HepG2 (cell line): ENCODE data around the gene CLEC18B. TPM values are rescaled to one million over a fixed set of nuclear protein-coding genes. Genes with fewer than 3 reads are reported as not detected.
A peak's percentile ranks its signal among the peaks of the same experiment; 100 is the strongest.
"Not testable (repeated sequence)": the region's sequence is repeated elsewhere in the genome, so short reads cannot be mapped to it uniquely, and the experiment has no call there.

Experiments used
- ATAC-seq: fragments of 200-7000 bp; cut with Tn5 transposase; 3 replicates; pipeline ENCODE4 v1.9.1; 2020; ENCODE audit warnings: mild to moderate bottlenecking, moderate library complexity
- BruUV-seq: library from RNA; stranded (reverse); fragments of 400-500 nt; replicated peaks from 2 replicates; lab custom pipeline; 2021; lab: Mats Ljungman, UMichigan
- CTCF ChIA-PET: fragments of 300-600 bp; formaldehyde crosslinking; extraction: SDS; loops from one replicate; lab custom pipeline; 2021; ENCODE audit warnings: low total read pairs, inconsistent platforms, low intra/inter-chr PET ratio; lab: Yijun Ruan, JAX
- POLR2A ChIA-PET: fragments of 350-600 bp; sonication (Branson Sonifier 250); formaldehyde crosslinking; loops from one replicate; lab custom pipeline; 2020; ENCODE audit warnings: antibody characterized with exemption, inconsistent platforms; lab: Yijun Ruan, JAX
- DNase-seq: peaks from one replicate; pipeline ENCODE4 v3.0.0-alpha.2; 2015; ENCODE audit warnings: low spot score
- FAIRE-seq: peaks from 3 replicates; lab custom pipeline; 2011; peaks lifted over from hg19 to GRCh38; lab: Jason Lieb, UNC
- H2AFZ ChIP-seq: one replicate; pipeline ENCODE4 v1.6.1; 2011; ENCODE audit warnings: low read length, inconsistent platforms
- H3K27ac ChIP-seq: fragments of 300-600 bp; 3 replicates; pipeline ENCODE4 v1.8.0; 2011; ENCODE audit warnings: mixed run types, mild to moderate bottlenecking, mixed read lengths, low read length, inconsistent platforms; ENCODE audit not compliant: insufficient read depth; ENCODE audit errors: extremely low read length
- H3K27me3 ChIP-seq, 2 experiments: fragments of 200-600 bp in 1 of 2; 2 replicates in 1 of 2; 3 replicates in 1 of 2; pipeline versions ENCODE4 v1.6.0 to v1.8.0; 2011; ENCODE audit warnings: low read length in 2 of 2, mild to moderate bottlenecking in 2 of 2, moderate library complexity in 2 of 2, inconsistent platforms in 1 of 2; ENCODE audit not compliant: insufficient read depth in 2 of 2, control insufficient read depth in 1 of 2
- H3K36me3 ChIP-seq, 2 experiments: fragments of 200-600 bp in 1 of 2; replicated peaks in 1 of 2; 2 replicates in 1 of 2; 3 replicates in 1 of 2; pipeline versions ENCODE4 v1.5.1 to v1.8.0; 2011; ENCODE audit warnings: low read length in 2 of 2, inconsistent platforms in 1 of 2; ENCODE audit not compliant: insufficient read depth in 2 of 2, control insufficient read depth in 1 of 2
- H3K4me1 ChIP-seq: 2 replicates; pipeline ENCODE4 v1.5.1; 2012; ENCODE audit warnings: low read length, inconsistent platforms; ENCODE audit not compliant: insufficient read depth
- H3K4me2 ChIP-seq: 2 replicates; pipeline ENCODE4 v1.6.0; 2011; ENCODE audit warnings: low read depth, low read length, inconsistent platforms
- H3K4me3 ChIP-seq, 3 experiments: fragments of 200-600 bp in 1 of 3; sonication (generic), shearing (Covaris generic) in 1 of 3; replicated peaks in 1 of 3; 2 replicates each; pipeline ENCODE4 v1.5.1; 2011 to 2016; ENCODE audit warnings: low read length in 3 of 3, inconsistent platforms in 2 of 3, low read depth in 2 of 3, mild to moderate bottlenecking in 2 of 3, control low read depth in 1 of 3, mixed read lengths in 1 of 3; ENCODE audit not compliant: insufficient read depth in 1 of 3
- H3K79me2 ChIP-seq: one replicate; pipeline ENCODE4 v1.6.1; 2011; ENCODE audit warnings: low read length, inconsistent platforms; ENCODE audit not compliant: insufficient read depth
- H3K9ac ChIP-seq: 2 replicates; pipeline ENCODE4 v1.6.0; 2011; ENCODE audit warnings: mild to moderate bottlenecking, low read depth, low read length, inconsistent platforms; ENCODE audit not compliant: insufficient read depth
- H3K9me3 ChIP-seq: 2 replicates; pipeline ENCODE4 v1.5.1; 2012; ENCODE audit warnings: mild to moderate bottlenecking, low read length
- H4K20me1 ChIP-seq: 2 replicates; pipeline ENCODE4 v1.6.0; 2011; ENCODE audit warnings: inconsistent platforms, mild to moderate bottlenecking, low read length, moderate library complexity; ENCODE audit not compliant: insufficient read depth
- WGBS: methylation state at CpG from one replicate; pipeline ENCODE4 v1.1.6; 2017; ENCODE audit warnings: low lambda C conversion rate; 5-methylcytosine and 5-hydroxymethylcytosine counted together
- in situ Hi-C: cut with HindIII; loops from 2 replicates; pipeline ENCODE4 v1.10.0; 2017; ENCODE audit warnings: low pct_unique_long_range_greater_than_20kb; ENCODE audit not compliant: extremely low pct_ligation_motif_present
- intact Hi-C: fragments of 100-400 bp; cut with micrococcal nuclease; formaldehyde crosslinking; loops from one replicate; pipeline ENCODE4 v1.10.0; 2022; ENCODE audit not compliant: unreplicated experiment
- polyA plus RNA-seq, 8 experiments: library from polyadenylated mRNA; depleted of rRNA in 3 of 8; stranded (reverse) in 7 of 8; unstranded in 1 of 8; fragments of >200 nt; fragmentation: Illumina TruSeq in 4 of 8; extraction: Trizol in 4 of 8; gene quantifications; 2 replicates each; pipeline versions ENCODE4 v1.2.1 to v1.2.3, GENCODE V29; 2011 to 2016; ENCODE audit warnings: low read depth in 4 of 8, missing spikeins in 1 of 8, mixed read lengths in 1 of 8; ENCODE audit not compliant: insufficient read depth in 1 of 8
- total RNA-seq, 5 experiments: library from RNA; depleted of rRNA; stranded (reverse); fragments of >200 nt; fragmentation: Illumina TruSeq; extraction: Trizol; gene quantifications; 2 replicates each; pipeline ENCODE4 v1.2.3, GENCODE V29; 2016; ENCODE audit warnings: low read depth in 1 of 5

Gene CLEC18B
- total and polyA plus RNA-seq, 2 of the 13 experiments (the other 11 are each of a cell fraction or from before 2014, with no cell fraction given), result 0.31 to 1.1 TPM

GRCh38 chr16:74396521-74397017 lies 24.7 kb downstream of the CLEC18B start:
- 4% methylated on average over 5 of the region's 7 CpGs for WGBS
- BruUV-seq, DNase-seq, H3K4me3 ChIP-seq, CTCF ChIA-PET, FAIRE-seq, in situ Hi-C loops, H3K79me2 ChIP-seq, intact Hi-C loops, POLR2A ChIA-PET, H3K4me1 ChIP-seq, H3K36me3 ChIP-seq, H3K27me3 ChIP-seq, H3K4me2 ChIP-seq, H3K9ac ChIP-seq, H3K9me3 ChIP-seq, H3K27ac ChIP-seq, H2AFZ ChIP-seq, H4K20me1 ChIP-seq: not testable (repeated sequence)
- peak; percentile 12; the same call in 2 of the 3 replicates for ATAC-seq

GRCh38 chr16:74394604-74395003 lies 26.7 kb downstream of the CLEC18B start:
- H3K4me2 ChIP-seq, H3K4me1 ChIP-seq, H4K20me1 ChIP-seq, intact Hi-C loops, H3K79me2 ChIP-seq, H3K4me3 ChIP-seq, H3K36me3 ChIP-seq, H3K9ac ChIP-seq, CTCF ChIA-PET, in situ Hi-C loops, H3K27ac ChIP-seq, ATAC-seq, DNase-seq, FAIRE-seq, POLR2A ChIA-PET, H3K9me3 ChIP-seq, H3K27me3 ChIP-seq, H2AFZ ChIP-seq, BruUV-seq: not testable (repeated sequence)
- 40% methylated on average over 4 of the region's 5 CpGs for WGBS

GRCh38 chr16:74394131-74394530 lies 27.1 kb downstream of the CLEC18B start:
- in situ Hi-C loops, ATAC-seq, H2AFZ ChIP-seq, BruUV-seq, H3K4me3 ChIP-seq, intact Hi-C loops, H3K4me1 ChIP-seq, H3K4me2 ChIP-seq, DNase-seq, POLR2A ChIA-PET, H4K20me1 ChIP-seq, CTCF ChIA-PET, H3K9me3 ChIP-seq, H3K79me2 ChIP-seq, H3K36me3 ChIP-seq, H3K27ac ChIP-seq, H3K9ac ChIP-seq, FAIRE-seq, H3K27me3 ChIP-seq: not testable (repeated sequence)
- WGBS, result 49% methylated on average over 8 of the region's 9 CpGs

- H3K4me1 ChIP-seq, H3K9ac ChIP-seq, H3K27me3 ChIP-seq, H2AFZ ChIP-seq, DNase-seq, CTCF ChIA-PET, H3K4me2 ChIP-seq, H3K9me3 ChIP-seq, H3K4me3 ChIP-seq, intact Hi-C loops, H3K27ac ChIP-seq, H4K20me1 ChIP-seq, H3K79me2 ChIP-seq, FAIRE-seq, ATAC-seq, in situ Hi-C loops, H3K36me3 ChIP-seq, POLR2A ChIA-PET: not testable (repeated sequence)
- 56% methylated on average over 7 of the region's 13 CpGs for WGBS
- TSS peak; percentile 72 for BruUV-seq
These were observed 29.7 kb downstream of the CLEC18B start for GRCh38 chr16:74391454-74392050.
